GM21528 (cell line): ENCODE results near the gene EPN3.

Experiments used
- ATAC-seq: cut with Tn5 transposase; IDR thresholded peaks from one replicate; pipeline ENCODE4 v1.9.1; 2021; ENCODE audit warnings: mild to moderate bottlenecking, moderate library complexity; ENCODE audit not compliant: unreplicated experiment, low FRiP score

The EPN3 gene

DNA sequence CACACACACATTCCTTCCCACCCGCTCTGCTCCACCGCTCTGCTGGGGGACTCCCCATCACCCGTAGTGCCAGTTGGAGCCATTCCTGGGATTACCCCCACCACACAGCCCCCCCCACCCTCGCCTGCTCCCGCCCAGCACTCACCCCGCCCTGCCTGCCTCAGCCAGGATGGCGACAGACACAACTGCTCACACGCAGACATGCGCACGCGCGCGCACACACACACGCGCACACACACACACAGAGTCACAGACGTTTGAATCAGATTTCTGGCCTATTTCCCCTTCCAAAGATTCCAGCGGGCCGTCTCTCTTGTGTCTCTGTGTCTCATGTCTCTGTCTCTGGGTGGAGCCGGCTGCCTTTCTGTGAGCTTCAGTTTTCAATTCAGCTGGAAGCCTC, 32.4 kb downstream of the EPN3 start:
- ATAC-seq: no peak

- no peak for ATAC-seq
Observed at GRCh38 chr17:50565402-50566350, 33.1 kb downstream of the EPN3 start.

- ATAC-seq: no peak
Observed at GRCh38 chr17:50566886-50567285, 34.4 kb downstream of the EPN3 start.

- no peak for ATAC-seq
Observed at GRCh38 chr17:50568659-50569058, 36.1 kb downstream of the EPN3 start.

DNA sequence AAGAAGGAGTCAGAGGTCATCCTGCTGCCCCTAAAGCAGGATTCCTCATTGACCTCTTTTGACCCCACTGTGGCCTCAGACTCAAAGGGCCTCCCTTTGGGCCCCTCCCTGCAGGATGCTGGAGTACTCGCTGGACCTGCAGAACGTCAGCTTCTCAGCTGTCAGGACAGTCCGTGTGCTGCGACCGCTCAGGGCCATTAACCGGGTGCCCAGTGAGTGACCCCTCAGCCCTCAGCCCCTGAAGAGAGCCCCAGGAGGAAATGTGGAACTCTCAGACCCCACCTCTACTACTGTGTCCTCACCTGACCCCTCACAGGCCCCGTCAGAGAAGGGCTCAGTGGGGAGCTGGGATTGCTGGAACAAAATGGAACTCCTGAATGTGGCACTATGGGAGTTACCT, 37.1 kb downstream of the EPN3 start:
- ATAC-seq: no peak

DNA sequence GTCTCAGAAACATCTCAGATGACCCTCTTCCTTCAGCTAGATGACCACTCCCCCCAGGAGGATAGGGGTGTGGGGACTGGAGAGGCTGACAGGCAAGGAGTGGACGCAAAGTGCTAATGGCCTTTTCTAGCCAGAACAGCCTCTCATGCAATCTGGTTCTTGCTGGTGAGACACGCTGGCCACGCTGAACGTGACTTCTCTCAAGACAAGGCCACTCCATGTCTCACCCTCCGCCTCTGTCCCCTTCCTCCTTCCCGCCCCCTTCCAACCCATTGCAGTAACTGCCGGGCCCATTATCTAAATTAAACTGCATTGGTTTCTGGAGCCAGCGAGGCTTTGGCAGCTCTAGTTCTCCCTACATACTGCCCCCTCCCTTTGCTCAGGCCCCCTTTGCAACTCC, 37.5 kb downstream of the EPN3 start:
- ATAC-seq: no peak

GRCh38 chr17:50570528-50570927, 38.0 kb downstream of the EPN3 start:
- ATAC-seq: no peak

- ATAC-seq: no peak
Observed at GRCh38 chr17:50571681-50572080, 39.1 kb downstream of the EPN3 start.

- ATAC-seq: no peak
Observed at GRCh38 chr17:50572541-50572940, 40.0 kb downstream of the EPN3 start.

DNA sequence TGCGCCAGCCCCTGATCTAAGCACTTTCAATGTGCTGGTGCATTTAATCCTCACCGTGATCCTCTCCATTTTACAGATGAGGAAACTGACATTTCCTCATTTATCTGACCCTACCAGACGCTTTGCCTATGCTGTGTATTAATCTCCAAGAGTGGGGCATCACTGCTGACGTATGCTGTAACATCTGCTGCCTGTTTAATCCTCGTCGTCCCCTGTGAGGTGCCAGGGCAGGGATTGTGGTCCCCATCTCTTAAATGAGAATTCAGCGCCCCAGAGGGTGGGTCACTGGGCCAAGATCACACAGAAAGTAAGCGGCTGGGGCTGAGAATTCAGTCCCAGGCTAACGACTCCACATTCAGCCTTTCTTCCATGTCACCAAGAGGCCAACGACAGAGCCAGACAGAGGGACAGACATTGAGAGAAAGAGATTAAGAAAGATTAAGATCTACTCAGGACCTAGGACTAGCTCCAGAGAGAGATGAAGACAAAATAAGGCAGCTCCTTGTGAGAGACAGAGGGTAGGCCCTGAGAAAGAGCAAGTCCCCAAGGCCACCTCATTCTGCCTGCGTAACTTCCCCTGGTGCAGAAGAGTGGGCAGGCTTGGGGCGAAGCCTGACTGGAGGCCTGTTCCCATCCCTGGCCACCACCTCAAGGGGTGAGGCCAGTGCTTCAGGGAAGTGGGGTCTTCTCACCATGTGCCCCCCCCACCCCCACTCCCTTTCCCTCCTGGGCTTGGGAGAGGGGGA, 41.5 kb downstream of the EPN3 start:
- no peak for ATAC-seq

GRCh38 chr17:50575581-50576210, 43.2 kb downstream of the EPN3 start:
- ATAC-seq: no peak

DNA sequence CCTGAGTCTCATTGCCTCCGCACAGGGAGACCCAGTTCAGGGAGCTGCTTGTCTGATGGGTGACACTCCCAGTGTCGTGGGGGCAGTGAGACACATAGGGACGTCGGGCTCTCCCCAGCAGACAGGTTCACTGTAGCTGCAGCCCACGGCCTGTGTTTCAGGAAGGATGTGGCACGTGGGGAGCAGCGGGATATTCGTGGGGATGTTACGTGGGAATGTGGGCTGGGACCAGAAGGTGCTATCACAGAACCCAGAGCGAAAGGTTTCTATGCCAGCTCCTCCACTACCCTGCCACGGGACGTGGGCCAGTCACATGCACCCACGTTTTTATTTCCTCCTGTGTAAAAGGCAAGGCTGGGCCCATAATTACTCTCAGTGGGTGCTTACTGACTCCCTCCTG, 44.3 kb downstream of the EPN3 start:
- ATAC-seq: no peak

GRCh38 chr17:50577451-50577954, 45.0 kb downstream of the EPN3 start:
- no peak for ATAC-seq

- no peak for ATAC-seq
Observed at GRCh38 chr17:50578173-50578572, 45.6 kb downstream of the EPN3 start.

DNA sequence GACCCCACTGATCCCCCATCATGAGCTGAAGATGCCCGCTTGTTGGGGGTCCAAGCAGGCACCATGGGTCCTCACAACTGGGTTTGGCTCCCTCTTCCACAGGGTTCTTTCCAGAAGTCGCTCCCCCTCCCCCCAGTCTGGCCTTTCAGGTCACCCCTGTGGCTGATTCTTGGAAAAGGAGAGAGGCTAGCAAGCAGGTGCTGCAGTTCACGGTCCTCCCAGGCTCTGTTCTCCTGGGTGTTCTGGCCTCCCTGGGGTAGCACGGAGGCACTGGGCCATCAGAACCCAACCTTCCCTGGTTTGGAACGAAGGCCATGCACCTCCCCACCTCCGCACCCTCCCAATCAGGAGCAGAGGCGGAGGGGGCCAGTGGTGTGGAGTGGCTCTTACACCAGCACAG, 46.9 kb downstream of the EPN3 start:
- ATAC-seq: no peak

- ATAC-seq: no peak
Observed at GRCh38 chr17:50580646-50581045, 48.1 kb downstream of the EPN3 start.

GRCh38 chr17:50581316-50581715, 48.8 kb downstream of the EPN3 start:
- ATAC-seq: no peak

GRCh38 chr17:50582741-50583140, 50.2 kb downstream of the EPN3 start:
- no peak for ATAC-seq

- no peak for ATAC-seq
Observed at GRCh38 chr17:50583641-50584040, 51.1 kb downstream of the EPN3 start.

DNA sequence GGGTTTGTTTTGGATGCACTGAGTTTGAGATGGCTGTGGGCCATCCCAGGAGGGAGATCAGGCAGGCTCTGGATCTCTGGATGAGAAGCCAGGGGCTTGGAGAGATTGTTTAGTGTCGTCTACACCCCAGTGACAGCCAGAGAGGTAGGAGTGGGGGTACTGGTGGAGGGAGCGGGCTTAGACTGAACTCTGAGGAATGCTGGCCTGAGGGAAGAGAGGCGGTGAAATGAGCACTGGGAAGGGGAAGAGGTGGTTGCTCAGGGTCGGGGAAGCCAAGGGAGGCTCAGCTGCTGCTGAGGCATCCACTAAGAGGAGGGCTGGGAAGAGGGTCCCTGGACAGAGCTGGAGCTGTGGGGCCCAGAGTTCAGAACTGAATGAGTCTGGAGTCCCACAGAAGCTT, 51.6 kb downstream of the EPN3 start:
- ATAC-seq: no peak

- no peak for ATAC-seq
Observed at GRCh38 chr17:50584749-50585148, 52.2 kb downstream of the EPN3 start.
